Dedifferentiated amniotic fluid mesenchymal stem cell (primary cell): ENCODE results near the gene ZMIZ1.

ENCODE experiments used
- DNase-seq: peaks from one replicate; pipeline ENCODE4 v3.0.0-alpha.2; 2016; ENCODE audit errors: extremely low spot score

ZMIZ1 gene

GRCh38 chr10:79287973-79288723, 219.4 kb downstream of the ZMIZ1 start:
- no peak for DNase-seq

- no peak for DNase-seq
Observed at GRCh38 chr10:79289801-79290200, 221.0 kb downstream of the ZMIZ1 start.

DNA sequence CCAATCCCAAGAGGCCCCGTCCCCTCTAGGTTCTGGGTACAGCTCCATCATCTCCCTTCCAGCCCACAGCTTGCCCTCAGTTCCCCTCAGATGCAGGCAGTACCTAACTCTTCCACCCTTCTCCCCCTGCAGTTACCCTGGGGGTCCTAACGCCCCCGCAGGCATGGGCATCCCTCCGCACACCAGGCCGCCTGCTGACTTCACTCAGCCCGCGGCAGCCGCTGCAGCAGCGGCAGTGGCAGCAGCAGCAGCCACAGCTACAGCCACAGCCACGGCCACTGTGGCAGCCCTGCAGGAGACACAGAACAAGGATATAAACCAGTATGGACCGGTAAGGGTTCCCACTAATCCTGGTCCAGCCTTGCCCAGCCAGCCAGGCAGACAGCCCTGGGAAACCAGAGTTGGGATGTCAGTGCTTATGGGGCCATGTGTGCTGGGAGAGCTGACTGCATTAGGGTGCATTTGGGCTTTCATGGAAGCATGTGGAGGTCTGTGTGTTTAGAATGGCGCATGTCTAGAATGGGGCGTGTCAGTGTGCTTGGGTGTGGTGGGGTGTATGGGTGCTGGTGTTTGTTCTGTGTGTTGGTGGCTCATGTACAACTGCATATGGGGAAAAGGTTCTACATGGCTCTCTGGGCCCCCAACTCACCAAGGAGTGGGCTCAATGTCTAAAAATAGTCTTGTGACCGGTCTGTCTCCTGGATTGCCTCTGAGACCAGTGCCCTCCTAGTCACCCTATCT, 223.4 kb downstream of the ZMIZ1 start:
- DNase-seq, result no peak

DNA sequence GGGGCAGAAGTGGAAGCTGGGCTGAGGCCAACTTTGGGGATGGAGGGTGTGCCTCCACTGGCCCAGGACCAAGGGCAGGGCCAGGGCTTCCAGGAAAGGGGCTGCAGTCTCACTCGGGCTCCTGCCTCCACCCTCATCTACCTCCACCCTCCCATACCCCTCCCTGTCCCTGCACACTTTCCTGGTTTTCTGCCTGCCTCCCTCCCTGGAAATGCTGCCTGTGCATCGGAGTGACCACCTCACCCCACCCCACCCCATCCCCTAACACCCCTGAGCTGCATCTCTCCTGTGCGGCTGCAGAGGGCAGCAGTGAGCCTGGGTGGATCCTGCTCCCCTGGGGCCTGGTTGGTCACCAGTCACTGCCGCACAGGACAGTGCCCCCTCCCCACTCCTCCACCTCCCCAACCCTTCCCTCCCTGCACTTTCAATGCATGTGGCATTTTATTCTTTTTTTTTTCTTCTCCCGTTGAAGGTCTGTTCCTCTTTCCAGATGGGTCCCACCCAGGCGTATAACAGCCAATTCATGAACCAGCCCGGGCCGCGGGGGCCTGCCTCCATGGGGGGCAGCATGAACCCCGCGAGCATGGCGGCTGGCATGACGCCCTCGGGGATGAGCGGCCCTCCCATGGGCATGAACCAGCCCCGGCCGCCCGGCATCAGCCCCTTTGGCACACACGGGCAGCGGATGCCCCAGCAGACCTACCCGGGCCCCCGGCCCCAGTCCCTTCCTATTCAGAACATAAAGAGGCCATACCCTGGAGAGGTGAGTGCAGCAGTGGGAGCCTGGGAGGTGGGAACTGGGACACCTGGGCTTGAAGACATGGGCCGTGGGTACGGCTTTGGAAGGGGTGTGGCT, 224.4 kb downstream of the ZMIZ1 start:
- no peak for DNase-seq

- no peak for DNase-seq
Observed at GRCh38 chr10:79293841-79294581, 225.2 kb downstream of the ZMIZ1 start.

- no peak for DNase-seq
Observed at GRCh38 chr10:79295563-79295962, 226.8 kb downstream of the ZMIZ1 start.

GRCh38 chr10:79296431-79296830, 227.7 kb downstream of the ZMIZ1 start:
- DNase-seq, result no peak

DNA sequence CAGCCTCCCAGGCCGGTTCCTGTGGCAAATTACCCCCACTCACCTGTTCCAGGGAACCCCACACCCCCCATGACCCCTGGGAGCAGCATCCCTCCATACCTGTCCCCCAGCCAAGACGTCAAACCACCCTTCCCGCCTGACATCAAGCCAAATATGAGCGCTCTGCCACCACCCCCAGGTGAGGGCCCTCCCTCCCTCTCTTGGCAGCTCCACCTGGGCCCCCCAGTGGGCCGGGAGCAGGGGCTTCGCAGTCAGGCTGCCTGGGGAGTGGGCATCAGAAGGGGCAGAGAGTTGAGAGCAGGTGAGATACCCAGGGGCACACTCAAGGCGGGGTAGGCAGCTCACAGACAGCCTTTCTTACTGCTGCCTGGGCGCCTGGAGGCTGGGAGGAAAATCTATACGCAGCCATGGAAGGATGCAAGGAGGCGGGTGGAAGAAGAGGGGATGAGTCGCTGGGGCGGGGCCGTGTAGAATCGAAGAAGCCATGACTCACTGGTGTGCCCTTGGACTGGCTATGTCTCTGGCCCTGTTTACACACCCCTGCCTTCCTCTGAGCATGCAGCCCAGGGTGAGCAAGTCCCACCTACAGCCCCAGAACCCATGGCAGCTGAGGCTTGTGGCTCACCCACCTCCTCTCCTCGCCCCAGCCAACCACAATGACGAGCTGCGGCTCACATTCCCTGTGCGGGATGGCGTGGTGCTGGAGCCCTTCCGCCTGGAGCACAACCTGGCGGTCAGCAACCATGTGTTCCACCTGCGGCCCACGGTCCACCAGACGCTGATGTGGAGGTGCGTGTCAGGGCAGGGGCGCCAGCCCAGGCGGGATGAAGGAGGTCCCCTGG, 229.9 kb downstream of the ZMIZ1 start:
- DNase-seq, result peak; percentile 94

- DNase-seq, result peak; percentile 53
Observed at GRCh38 chr10:79299397-79300241, 230.9 kb downstream of the ZMIZ1 start.

DNA sequence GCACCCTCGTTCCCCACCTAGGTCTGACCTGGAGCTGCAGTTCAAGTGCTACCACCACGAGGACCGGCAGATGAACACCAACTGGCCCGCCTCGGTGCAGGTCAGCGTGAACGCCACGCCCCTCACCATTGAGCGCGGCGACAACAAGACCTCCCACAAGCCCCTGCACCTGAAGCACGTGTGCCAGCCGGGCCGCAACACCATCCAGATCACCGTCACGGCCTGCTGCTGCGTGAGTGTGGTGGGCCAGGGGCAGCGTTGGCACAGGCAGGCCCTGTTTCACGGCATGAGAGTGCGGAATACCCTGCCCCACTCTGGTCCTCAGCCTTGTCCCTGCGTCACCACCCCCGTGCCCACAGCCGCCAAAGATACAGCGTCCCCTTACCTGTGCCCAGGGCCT, 231.9 kb downstream of the ZMIZ1 start:
- no peak for DNase-seq

GRCh38 chr10:79301754-79302530, 233.2 kb downstream of the ZMIZ1 start:
- DNase-seq, result no peak

GRCh38 chr10:79303631-79304478, 235.1 kb downstream of the ZMIZ1 start:
- no peak for DNase-seq

DNA sequence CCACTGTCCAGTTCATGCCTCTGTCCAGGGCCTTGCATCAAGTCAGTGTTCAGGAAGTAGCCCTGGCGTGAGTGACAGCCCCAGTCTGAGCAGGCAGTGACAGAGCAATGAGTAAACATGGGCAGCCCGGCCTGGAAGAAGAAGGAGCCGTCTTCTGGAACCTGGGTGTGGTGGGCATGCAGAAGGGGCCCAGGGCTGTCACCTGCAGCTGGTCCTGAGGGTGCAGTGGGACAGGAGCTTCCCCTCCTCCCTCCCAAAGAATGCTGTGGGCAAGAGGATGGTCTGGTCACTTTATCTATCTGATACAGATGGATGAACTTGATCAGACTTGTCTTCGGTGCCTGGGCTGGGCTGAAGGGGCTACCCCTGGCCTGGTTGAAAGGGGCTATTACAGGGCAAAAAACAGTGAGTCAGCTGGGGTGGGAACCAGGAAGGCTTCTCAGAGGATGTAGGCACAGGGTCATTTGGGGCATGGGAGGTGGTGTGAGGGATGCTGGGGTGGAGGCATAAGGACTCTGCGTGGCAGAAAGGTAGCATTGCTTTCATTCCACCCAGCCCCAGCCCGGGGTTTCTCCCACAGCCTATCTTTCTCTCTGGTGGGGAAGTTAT, 235.8 kb downstream of the ZMIZ1 start:
- DNase-seq, result no peak

- no peak for DNase-seq
Observed at GRCh38 chr10:79305515-79305914, 236.7 kb downstream of the ZMIZ1 start.

GRCh38 chr10:79305988-79306387, 237.2 kb downstream of the ZMIZ1 start:
- DNase-seq, result no peak

DNA sequence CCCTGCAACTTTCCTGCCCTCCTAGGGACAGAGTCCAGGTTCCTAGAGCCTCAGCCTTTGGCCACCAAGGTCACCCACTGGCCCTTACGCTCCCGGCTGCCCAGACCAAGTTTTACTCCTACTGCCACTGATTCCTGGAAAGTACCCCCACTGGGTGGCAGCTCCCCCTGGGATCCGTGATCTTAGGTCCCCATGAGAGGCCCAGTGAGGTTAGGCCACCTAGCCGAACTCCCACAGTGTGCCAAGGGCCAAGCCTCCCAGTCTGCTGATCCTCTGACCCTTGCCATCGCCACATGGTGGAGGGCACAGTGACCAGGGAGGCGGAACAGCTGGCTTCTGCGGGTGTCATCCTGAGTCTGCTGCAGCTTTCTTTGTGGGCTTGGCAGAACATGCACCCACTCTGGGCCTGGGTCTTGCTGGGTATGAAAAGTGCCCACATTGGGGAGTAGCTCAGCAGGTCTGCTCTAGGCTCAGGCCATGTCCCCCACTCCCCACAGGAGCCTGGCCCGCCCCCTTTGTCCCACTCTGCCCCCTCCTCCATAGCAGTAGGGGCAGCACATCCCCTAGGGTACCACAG, 238.0 kb downstream of the ZMIZ1 start:
- DNase-seq, result no peak

DNA sequence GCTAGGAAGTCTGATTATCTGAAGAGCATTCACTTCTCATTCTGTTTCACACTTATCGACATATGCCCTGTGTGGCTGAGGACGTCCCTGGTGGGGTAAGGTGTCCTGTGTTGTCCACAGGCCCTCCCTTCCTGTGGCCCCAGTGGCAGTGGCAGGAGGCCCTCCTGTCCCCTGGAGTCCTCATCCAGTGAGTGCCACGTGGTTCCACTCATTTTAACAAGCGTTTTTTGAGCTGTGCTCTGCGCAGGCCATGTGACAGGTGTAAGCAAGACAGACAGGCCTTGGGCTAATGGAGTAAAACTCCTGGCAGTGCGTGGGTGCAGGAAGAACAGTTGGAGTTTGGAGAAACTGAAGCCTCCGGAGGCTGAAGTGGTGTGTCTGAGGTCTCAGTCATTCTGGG, 239.2 kb downstream of the ZMIZ1 start:
- no peak for DNase-seq
